Measurements from ENCODE around the gene ITGB3BP.

DNA sequence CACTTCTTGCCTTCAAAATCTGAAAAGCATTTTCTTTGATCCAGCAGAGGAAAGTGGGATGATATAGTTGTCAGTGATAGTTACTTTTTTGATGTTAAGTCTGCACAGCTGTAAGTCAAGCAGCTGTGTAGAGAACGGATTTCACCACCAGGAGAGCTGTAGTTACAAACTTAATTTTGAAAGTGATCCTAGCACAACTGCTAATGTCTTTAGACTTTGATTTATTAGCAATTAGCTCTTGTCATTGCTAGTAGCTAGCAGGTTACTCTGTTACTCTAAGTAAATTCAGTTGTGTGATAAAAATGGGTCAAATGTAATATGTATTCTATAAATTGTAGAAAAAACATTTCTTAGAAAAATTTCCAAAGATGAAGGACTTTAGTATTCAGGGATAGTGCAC lies 109.6 kb downstream of the ITGB3BP start:
- no peak for TF ChIP-seq EZH2phosphoT487 (IDR thresholded peaks at IDR 0.05; ENCODE audit: low read depth)
- TF ChIP-seq, protein P1, sequence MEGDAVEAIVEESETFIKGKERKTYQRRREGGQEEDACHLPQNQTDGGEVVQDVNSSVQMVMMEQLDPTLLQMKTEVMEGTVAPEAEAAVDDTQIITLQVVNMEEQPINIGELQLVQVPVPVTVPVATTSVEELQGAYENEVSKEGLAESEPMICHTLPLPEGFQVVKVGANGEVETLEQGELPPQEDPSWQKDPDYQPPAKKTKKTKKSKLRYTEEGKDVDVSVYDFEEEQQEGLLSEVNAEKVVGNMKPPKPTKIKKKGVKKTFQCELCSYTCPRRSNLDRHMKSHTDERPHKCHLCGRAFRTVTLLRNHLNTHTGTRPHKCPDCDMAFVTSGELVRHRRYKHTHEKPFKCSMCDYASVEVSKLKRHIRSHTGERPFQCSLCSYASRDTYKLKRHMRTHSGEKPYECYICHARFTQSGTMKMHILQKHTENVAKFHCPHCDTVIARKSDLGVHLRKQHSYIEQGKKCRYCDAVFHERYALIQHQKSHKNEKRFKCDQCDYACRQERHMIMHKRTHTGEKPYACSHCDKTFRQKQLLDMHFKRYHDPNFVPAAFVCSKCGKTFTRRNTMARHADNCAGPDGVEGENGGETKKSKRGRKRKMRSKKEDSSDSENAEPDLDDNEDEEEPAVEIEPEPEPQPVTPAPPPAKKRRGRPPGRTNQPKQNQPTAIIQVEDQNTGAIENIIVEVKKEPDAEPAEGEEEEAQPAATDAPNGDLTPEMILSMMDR (IDR thresholded peaks at IDR 0.05; ENCODE audit: low read depth, low read length), result no peak
